Astrocyte of the spinal cord (primary cell): ENCODE results near the gene AOAH.

Source experiments
- DNase-seq: peaks from one replicate; pipeline ENCODE4 v3.0.0; 2011; ENCODE audit warnings: low read depth, low spot score
- H3K4me3 ChIP-seq: 2 replicates; pipeline ENCODE4 v1.5.1; 2011; ENCODE audit warnings: low read depth, mild to moderate bottlenecking, low read length, moderate library complexity
- in situ Hi-C: cut with HindIII; loops from 2 replicates; pipeline ENCODE4 v1.10.0; 2017; ENCODE audit warnings: low sequenced_read_pairs
- TF ChIP-seq, protein P1 (sequence below): IDR thresholded peaks from 2 replicates; pipeline ENCODE4 v1.5.1; 2012; ENCODE audit warnings: low read depth, mild to moderate bottlenecking, low read length, inconsistent platforms

AOAH gene

DNA sequence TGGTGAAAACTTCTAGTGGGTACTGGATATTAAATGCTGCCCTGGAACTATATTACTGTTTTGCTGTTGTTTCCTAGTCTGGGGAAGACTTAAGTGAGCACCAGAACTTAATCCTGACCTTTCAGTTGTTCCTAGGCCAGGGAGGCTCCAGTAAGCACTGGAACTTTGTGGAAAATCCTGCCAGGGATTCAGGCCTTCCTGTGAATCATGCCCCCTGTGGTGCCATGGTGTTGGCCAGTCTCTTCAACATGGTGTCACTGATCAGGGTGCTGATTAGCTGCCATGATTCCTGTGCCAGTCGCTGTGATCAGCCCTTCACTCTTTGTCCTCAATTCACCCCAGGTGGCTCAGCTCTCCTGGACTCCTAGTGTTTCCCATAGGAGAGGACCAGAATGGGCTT, 8.5 kb upstream of the AOAH start:
- in situ Hi-C loops, result no loop called here
- DNase-seq, result no peak
- TF ChIP-seq, protein P1, sequence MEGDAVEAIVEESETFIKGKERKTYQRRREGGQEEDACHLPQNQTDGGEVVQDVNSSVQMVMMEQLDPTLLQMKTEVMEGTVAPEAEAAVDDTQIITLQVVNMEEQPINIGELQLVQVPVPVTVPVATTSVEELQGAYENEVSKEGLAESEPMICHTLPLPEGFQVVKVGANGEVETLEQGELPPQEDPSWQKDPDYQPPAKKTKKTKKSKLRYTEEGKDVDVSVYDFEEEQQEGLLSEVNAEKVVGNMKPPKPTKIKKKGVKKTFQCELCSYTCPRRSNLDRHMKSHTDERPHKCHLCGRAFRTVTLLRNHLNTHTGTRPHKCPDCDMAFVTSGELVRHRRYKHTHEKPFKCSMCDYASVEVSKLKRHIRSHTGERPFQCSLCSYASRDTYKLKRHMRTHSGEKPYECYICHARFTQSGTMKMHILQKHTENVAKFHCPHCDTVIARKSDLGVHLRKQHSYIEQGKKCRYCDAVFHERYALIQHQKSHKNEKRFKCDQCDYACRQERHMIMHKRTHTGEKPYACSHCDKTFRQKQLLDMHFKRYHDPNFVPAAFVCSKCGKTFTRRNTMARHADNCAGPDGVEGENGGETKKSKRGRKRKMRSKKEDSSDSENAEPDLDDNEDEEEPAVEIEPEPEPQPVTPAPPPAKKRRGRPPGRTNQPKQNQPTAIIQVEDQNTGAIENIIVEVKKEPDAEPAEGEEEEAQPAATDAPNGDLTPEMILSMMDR, result no peak
- no peak overlapping the region for H3K4me3 ChIP-seq

DNA sequence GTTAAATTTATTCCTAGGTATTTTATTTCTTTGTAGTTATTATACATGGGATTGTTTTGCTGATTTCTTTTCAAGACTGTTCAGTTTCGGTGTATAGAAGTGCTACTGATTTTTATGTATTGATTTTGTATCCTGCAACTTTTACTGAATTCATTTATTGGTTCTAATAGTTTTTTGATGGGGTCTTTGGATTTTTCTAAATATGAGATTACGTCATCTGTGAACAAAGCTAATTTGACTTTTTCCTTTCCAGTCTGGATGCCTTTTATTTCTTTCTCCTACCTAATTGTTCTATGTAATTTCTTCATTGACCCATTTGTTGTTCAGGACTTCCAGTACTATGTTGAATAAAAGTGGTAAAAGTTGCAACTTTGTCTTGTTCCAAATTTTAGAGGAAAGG, 5.8 kb upstream of the AOAH start:
- no peak for DNase-seq
- TF ChIP-seq, protein P1, result no peak
- in situ Hi-C loops, result no loop called here
- H3K4me3 ChIP-seq, result no peak overlapping the region

DNA sequence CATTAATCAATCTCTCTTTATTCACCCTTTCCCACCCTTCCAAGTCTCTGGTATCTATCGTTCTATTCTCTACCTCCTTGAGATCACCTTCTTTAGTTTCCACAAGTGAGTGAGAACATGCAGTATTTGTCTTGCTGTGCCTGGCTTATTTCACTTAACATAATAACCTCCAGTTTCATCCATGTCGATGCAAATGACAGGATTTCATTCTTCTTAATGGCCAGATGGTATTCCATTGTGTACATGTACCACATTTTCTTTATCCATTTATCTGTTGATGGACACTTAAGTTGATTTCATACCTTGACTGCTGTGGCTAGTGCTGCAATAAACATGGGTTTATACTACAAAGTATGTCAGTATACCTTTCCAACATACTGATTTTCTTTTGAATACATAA, 3.8 kb upstream of the AOAH start:
- in situ Hi-C loops, result no loop called here
- no peak overlapping the region for H3K4me3 ChIP-seq
- no peak for DNase-seq
- TF ChIP-seq, protein P1, result no peak

DNA sequence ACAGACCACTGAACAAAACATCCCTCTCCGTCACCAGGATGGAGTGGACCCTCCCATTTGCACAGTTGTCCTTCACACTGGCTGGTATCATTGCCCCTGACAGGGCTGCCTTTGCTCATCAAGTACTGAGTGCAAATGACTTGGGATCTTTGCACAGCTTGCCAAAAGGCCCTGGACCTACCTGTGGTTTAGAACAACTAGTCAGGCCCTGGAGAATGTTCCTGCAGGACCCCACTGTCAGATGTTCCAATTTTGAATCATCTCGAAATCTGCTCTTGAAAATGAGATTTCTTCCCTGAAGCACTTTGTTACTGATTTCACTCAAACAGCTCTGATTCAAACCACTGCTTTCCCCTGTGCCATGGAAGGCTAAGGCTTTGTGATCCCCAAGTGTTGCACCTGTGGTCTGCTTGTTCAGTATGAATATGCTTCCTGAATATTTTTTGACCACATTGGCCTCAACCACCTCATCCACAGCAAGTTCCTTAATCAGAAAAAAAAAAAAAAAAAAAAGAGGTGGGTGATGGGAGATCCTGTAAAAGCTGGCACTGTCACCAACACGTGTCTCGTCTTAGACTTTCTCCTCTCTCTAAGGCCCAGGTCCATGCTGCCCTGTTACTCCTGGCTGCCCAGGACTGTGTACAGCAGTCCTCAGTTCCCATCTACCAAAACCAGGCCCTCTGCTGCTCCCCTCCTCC, 2.7 kb upstream of the AOAH start:
- no peak overlapping the region for H3K4me3 ChIP-seq
- in situ Hi-C loops, result no loop called here
- TF ChIP-seq, protein P1, result no peak
- no peak for DNase-seq

DNA sequence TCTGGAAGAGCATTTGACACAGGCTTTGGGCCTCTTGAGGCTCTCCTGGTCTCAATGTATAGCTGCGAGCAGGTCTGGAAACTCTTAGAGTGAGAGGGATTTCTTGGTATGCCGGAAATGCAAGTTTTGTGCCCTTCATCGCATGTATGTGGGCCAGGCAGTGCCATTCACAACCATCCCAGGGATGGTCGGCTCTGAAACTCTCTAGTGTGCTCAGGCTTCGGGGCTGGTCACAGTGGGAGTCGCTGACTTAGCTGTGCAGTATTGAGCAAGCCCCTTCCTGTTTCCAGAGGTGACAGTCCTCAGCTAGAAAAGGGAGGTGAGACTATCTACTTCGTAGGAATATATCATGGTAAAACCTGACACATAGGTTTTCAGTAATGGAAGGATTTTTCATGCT, 2.0 kb upstream of the AOAH start:
- no peak overlapping the region for H3K4me3 ChIP-seq
- in situ Hi-C loops, result no loop called here
- DNase-seq, result no peak
- TF ChIP-seq, protein P1, result no peak

DNA sequence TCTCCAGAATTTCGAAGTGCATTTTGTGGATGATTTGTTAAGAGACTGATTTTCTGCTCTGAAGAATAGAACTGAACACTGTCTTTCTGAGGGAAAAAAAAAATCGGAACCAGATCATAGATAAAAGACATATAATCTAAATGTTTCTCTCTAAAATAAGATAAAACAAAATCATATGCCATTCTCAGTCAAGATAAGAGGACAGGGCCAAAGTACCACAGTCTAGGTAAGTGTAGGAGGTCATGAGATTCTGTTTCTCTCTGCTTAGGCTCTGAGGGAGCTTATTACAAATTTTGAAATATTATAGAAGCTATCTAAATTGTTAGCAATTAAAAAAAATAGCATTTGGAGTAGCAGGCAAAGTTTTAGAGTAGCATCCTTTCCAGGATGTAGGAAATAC, 702 bp upstream of the AOAH start:
- in situ Hi-C loops, result no loop called here
- no peak for DNase-seq
- H3K4me3 ChIP-seq, result no peak overlapping the region
- TF ChIP-seq, protein P1, result no peak
